GM21717 (cell line): Measurements from ENCODE around the gene FGFRL1.
"Not testable (repeated sequence)": the region's sequence is repeated elsewhere in the genome, so short reads cannot be mapped to it uniquely, and the experiment has no call there.

ENCODE experiments used
- ATAC-seq: cut with Tn5 transposase; IDR thresholded peaks from one replicate; pipeline ENCODE4 v1.9.1; 2021; ENCODE audit warnings: mild to moderate bottlenecking, moderate library complexity; ENCODE audit not compliant: unreplicated experiment

Gene FGFRL1

GRCh38 chr4:1036976-1037810, 25.8 kb downstream of the FGFRL1 start:
- no peak for ATAC-seq

DNA sequence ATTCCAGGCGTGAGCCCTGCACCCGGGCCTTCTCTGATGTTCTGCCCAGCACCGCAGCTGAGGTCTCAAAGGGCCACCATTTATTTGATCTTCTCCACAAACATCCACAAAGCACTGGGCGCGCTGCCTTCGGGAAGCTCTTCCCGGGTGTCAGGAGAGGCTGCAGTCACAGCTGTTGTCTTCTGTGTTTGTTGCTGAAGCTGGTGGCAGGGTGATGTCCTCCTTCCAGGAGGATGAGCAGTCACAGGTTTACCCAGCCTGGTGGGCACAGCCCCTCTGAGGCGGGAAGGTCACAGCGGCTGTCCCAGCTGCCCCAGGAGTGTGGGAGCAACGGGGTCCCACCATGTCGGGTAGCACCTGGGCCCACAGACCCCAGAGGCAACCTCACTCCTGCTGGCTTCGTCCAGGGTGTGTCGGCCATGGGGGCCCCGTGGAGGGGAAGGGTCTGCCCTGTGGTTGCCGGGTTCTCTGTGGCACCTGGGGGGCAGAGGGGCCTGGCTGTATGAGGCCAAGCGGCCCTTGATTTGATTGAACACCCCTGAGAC, 27.6 kb downstream of the FGFRL1 start:
- no peak for ATAC-seq

DNA sequence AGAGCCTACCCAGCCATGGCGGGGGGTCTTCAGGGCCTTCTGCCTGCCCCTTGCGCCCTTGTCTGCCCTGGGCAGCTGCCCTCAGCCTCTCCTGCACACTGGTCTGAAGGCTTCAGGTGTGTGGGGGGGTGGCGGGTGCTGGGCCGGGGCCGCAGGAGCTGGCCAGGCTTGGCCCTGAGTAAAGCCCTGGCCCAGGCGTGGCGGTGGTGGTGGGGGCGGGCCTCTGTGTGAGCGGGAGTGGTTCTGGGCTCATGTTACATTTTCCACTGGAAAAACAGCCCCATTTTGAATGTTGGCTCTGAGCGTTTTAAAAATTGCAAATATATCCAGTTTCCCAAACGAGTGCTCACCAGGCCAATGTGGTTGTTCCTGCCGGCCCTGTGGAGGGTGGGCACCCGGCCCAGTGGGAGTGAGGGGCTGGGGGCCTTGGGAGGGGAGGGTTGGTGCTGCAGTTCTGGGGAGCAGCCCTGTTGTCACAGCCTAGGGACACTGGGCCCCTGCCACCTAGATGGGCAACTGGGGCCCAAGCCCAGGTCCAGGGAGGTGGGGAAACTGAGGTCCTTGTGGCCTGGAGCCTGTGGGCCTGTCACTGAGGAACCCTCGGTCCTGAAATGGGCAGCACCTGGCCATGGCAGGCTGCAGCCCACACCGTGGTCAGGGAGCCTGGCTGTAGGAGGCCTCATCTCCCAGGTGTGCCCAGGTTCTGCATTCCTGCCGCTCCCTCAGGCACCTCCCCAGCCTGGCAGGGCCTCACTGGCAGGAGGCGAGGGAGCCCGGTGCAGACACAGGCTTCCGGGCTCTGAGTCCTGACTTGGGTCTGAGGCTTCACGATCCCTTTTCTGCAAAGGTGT, 28.3 kb downstream of the FGFRL1 start:
- no peak for ATAC-seq

GRCh38 chr4:1040344-1041146, 29.1 kb downstream of the FGFRL1 start:
- ATAC-seq = no peak

- ATAC-seq = no peak
Measured at GRCh38 chr4:1041147-1041935, 29.9 kb downstream of the FGFRL1 start.

DNA sequence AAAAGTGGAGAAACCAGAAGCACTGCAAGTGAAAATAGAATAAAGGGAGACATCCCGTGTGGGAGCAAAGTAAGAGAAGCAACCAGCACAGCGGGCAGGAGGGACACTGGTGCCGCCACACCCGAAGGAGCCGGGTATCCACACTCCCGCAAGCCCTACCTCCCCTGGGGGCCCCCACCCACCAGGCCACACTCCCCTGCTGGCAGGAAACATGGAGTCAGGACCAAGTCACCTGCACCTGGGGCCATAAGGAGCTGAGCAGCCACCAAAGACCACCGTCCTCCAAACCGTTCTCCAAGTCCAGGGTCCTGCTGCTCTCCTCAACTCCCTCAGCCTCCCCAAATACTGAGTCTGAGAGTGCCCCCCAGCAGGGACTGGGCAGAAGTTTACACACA, 30.5 kb downstream of the FGFRL1 start:
- no peak for ATAC-seq

- ATAC-seq = no peak
Measured at GRCh38 chr4:1042352-1043055, 31.1 kb downstream of the FGFRL1 start.

GRCh38 chr4:1043162-1043561, 31.7 kb downstream of the FGFRL1 start:
- no peak for ATAC-seq

- ATAC-seq = no peak
Measured at GRCh38 chr4:1043651-1044468, 32.4 kb downstream of the FGFRL1 start.

DNA sequence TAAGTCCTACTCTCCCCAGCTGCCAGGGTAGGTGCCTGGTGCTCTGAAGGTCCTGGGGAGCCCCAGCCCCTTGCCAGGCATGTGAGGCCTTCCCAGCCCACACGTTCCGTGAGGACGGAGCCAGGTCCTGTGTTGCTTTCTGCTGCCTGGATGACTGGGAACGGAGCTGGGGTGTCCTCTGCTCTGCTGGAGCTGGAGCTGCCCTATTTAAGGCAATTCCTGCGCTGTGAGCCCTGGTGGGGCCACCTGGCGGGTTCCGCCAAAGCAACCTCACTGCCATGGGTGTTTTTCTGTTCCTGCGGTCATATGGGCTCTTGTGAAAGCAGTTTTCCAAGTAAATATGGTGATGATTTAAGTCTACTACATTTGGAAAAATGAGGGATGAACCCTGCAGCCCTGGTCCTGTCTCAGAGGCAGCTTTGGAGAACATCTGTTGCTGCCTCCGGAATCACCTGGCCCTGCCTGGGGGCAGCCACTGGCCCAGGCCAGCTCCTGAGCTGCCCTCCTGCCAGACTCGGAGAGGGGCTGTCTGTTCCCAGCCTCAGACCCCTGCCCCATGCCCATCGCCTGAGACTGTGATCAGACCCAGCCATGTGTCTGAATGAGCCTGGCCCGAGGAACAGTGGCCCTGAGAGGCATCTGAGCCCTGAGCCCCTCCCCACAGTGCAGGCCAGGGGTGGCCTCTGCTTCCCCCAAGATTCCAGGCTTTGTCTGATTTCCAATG, 33.2 kb downstream of the FGFRL1 start:
- no peak for ATAC-seq

GRCh38 chr4:1045193-1045594, 33.8 kb downstream of the FGFRL1 start:
- no peak for ATAC-seq

DNA sequence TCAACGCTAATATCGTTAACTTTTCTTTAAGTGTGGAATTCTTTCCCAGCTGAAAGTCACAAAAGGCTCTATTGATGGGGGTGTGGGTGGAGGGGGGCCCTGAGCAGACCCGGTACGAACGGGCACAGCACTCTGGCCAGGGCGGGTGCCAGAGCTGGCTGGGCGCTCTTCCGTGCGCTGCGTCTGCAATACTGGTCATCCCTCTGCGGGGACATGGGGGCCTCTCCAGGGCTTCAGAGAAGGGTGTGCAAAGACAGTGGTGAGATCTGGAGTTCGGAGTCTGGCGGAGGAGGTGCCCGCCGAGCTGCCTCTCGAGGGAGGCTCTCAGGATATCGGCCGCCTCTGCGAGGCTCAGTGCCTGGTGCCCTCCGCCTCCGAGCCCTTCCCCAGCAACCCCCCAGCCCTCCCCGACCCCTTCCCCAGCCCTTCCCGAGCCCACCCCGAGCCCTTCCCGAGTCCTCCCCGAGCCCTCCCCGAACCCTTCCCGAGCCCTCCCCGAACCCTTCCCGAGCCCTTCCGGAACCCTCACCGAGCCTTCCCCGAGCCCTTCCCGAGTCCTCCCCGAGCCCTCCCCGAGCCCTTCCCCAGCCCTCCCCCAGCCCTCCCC, 34.3 kb downstream of the FGFRL1 start:
- ATAC-seq = no peak

DNA sequence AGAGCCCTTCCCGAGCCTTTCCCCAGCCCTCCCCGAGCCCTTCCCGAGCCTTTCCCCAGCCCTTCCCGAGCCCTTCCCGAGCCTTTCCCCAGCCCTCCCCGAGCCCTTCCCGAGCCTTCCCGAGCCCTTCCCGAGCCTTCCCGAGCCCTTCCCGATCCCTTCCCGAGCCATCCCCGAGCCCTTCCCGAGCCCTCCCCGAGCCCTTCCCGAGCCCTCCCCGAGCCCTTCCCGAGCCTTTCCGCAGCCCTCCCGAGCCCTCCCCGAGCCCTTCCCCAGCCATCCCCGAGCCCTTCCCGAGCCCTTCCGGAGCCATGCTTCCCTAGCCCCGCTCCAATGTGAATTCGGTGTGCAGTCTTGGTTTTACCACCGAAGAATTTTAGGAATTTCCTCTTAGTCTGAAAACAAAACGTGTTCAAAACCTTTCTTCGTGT, 35.2 kb downstream of the FGFRL1 start:
- ATAC-seq = not testable (repeated sequence)

DNA sequence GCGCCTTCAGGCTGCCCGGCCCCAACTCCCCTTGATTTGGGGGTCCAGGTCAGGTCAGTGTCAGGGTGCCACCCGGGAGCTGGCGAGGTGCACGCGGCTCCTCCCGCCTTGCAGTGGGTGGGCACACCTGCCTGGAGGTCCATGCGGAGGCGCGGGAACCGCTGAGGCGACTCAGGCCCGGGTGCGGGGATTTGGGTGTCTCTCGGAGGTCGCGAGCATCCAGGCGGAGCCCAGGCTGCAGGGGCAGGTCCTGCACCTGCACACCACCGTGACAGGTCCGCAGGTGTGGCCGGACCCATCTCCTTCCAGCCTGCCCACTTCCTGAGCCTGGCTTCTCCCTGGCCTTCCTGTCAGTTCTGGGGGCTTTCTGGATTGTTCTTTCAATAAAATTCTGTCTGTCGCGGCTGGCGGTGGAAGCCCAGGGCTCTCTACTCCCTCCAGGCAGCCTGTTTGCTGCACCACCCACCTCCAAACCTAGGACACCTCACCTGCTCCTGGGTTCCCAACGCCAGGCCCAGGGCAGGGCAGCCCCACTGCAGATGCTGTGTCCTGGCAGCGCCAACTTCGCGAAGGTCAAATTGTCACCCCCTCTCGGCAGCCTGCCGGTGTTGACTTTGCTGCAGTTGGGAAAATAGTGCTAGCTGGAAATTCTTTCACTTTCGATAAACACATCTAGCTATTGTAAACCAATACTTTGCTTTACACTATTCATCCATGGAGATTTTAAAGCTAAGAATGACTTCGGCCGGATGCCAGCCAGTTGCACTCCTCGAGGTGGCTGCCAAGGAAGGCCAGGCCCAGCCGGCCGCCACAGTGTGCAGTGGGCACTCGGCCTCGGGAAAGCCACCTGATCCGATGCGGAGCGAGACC, 35.9 kb downstream of the FGFRL1 start:
- ATAC-seq = no peak

GRCh38 chr4:1047976-1048772, 36.7 kb downstream of the FGFRL1 start:
- ATAC-seq = no peak
